Neural cell (in vitro differentiated cells): ENCODE results near the gene MID1.

Source experiments
- TF ChIP-seq, protein P1 (sequence below): fragments of 450-650 bp; IDR thresholded peaks from 2 replicates; pipeline ENCODE4 v1.5.1; 2014; ENCODE audit warnings: antibody characterized with exemption, mild to moderate bottlenecking, moderate library complexity; ENCODE audit not compliant: poor library complexity, severe bottlenecking
- TF ChIP-seq, protein P2 (sequence below): IDR thresholded peaks from 2 replicates; pipeline ENCODE4 v1.6.1; 2012; ENCODE audit warnings: borderline replicate concordance

DNA sequence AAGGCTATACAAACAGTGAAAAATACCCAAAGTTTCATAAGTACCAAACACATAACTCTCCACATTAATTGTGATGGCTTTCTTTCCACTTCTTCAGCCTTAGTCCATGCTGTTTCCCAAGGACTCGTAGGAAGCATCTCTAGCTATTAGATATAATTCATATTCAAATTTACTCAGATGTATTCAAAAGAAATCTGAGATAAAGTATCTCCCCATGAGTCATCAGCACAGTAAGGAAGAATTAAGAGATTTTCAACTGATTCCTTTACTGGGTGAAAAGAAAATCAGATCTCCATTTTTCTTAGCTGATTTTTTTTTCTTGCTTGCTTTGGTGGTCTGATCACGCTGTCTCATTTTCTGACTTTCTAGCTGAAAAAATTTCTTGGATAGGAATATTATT, 71.7 kb downstream of the MID1 start:
- TF ChIP-seq, protein P1, sequence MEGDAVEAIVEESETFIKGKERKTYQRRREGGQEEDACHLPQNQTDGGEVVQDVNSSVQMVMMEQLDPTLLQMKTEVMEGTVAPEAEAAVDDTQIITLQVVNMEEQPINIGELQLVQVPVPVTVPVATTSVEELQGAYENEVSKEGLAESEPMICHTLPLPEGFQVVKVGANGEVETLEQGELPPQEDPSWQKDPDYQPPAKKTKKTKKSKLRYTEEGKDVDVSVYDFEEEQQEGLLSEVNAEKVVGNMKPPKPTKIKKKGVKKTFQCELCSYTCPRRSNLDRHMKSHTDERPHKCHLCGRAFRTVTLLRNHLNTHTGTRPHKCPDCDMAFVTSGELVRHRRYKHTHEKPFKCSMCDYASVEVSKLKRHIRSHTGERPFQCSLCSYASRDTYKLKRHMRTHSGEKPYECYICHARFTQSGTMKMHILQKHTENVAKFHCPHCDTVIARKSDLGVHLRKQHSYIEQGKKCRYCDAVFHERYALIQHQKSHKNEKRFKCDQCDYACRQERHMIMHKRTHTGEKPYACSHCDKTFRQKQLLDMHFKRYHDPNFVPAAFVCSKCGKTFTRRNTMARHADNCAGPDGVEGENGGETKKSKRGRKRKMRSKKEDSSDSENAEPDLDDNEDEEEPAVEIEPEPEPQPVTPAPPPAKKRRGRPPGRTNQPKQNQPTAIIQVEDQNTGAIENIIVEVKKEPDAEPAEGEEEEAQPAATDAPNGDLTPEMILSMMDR, result no peak
- TF ChIP-seq, protein P2, sequence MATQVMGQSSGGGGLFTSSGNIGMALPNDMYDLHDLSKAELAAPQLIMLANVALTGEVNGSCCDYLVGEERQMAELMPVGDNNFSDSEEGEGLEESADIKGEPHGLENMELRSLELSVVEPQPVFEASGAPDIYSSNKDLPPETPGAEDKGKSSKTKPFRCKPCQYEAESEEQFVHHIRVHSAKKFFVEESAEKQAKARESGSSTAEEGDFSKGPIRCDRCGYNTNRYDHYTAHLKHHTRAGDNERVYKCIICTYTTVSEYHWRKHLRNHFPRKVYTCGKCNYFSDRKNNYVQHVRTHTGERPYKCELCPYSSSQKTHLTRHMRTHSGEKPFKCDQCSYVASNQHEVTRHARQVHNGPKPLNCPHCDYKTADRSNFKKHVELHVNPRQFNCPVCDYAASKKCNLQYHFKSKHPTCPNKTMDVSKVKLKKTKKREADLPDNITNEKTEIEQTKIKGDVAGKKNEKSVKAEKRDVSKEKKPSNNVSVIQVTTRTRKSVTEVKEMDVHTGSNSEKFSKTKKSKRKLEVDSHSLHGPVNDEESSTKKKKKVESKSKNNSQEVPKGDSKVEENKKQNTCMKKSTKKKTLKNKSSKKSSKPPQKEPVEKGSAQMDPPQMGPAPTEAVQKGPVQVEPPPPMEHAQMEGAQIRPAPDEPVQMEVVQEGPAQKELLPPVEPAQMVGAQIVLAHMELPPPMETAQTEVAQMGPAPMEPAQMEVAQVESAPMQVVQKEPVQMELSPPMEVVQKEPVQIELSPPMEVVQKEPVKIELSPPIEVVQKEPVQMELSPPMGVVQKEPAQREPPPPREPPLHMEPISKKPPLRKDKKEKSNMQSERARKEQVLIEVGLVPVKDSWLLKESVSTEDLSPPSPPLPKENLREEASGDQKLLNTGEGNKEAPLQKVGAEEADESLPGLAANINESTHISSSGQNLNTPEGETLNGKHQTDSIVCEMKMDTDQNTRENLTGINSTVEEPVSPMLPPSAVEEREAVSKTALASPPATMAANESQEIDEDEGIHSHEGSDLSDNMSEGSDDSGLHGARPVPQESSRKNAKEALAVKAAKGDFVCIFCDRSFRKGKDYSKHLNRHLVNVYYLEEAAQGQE, result no peak
